ENCODE measurements around the gene GPSM3.
"Not testable (repeated sequence)": the region's sequence is repeated elsewhere in the genome, so short reads cannot be mapped to it uniquely, and the experiment has no call there.

The GPSM3 gene

DNA sequence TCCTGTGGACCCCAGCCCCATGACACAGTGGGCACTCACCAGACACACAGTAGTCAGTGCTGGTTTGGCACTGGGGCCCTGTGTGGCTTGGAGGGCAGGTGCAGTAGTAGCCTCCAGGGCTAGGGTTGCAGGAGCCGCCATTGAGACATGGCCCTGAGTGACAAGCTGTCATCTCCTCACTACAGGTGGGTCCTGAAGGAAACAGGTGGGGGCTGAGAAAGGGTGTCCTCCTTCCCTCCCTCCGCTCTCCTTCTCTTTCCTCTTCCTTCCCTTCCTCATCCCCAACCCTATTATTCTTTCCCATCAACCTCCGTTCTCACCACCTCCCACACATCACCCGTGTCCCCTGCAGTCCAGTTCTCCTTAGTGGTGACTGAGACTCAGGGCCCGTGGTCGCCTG lies 21.2 kb upstream of the GPSM3 start:
- no peak for DNase-seq (ENCODE audit: low spot score)
- Histone ChIP-seq H3K4me3 (no peak overlapping the region), H3K27ac (no peak overlapping the region)
- TF ChIP-seq, protein P1, sequence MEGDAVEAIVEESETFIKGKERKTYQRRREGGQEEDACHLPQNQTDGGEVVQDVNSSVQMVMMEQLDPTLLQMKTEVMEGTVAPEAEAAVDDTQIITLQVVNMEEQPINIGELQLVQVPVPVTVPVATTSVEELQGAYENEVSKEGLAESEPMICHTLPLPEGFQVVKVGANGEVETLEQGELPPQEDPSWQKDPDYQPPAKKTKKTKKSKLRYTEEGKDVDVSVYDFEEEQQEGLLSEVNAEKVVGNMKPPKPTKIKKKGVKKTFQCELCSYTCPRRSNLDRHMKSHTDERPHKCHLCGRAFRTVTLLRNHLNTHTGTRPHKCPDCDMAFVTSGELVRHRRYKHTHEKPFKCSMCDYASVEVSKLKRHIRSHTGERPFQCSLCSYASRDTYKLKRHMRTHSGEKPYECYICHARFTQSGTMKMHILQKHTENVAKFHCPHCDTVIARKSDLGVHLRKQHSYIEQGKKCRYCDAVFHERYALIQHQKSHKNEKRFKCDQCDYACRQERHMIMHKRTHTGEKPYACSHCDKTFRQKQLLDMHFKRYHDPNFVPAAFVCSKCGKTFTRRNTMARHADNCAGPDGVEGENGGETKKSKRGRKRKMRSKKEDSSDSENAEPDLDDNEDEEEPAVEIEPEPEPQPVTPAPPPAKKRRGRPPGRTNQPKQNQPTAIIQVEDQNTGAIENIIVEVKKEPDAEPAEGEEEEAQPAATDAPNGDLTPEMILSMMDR (IDR thresholded peaks at IDR 0.05): no peak

DNA sequence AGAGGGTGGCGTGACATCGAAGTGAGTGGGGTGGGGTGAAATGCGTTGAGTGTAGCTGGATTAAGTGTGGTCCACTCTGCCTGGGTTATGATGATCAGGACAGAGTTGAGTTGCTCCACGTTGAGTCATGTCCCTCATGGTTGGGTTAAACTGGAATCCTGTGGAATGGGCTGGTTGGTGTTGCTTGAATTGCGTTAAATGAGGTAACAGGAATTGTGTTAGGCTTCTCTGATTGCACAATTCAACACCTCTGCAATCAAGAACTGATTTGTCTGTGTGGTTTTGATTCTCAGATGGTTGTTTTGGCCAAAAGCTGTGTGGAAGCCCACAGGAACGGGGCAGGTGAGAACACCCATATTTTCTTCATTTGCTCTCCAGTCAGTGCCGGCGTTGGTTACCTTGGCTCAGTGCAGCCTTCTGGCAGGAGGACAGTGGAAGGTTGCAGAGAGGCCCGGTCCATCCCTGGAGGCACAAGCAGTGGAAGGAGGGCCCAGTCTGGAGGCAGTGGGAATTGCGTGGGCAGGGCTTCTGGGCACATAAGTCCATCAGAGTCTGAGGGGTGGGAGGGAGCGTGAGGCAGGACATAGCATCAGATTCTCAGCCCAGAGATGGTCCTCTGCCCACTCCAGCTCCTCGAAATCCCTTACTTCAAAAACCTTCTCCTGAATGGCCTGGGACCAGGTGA lies 19.8 kb upstream of the GPSM3 start:
- TF ChIP-seq, protein P1 (IDR thresholded peaks at IDR 0.05): no peak
- Histone ChIP-seq H3K27ac (no peak overlapping the region), H3K4me3 (no peak overlapping the region)
- DNase-seq (ENCODE audit: low spot score): no peak

DNA sequence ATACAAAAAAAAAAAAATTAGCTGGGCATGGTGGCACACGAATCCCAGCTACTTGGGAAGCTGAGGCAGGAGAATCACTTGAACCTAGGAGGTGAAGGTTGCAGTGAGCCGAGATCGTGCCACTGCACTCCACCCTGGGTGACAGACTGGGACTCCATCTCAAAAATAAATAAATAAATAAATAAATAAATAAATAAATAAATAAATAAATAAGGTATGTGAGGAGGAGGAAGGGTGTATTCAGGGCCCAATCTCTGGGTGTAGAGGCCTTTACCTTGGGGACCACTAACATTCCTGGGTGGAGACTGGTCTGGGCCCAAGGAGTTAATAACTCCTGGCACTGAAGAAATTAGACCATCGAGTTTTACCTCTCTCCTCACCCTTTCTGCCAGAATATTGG lies 19.0 kb upstream of the GPSM3 start:
- not testable (repeated sequence) for H3K27ac ChIP-seq; DNase-seq (ENCODE audit: low spot score); H3K4me3 ChIP-seq

DNA sequence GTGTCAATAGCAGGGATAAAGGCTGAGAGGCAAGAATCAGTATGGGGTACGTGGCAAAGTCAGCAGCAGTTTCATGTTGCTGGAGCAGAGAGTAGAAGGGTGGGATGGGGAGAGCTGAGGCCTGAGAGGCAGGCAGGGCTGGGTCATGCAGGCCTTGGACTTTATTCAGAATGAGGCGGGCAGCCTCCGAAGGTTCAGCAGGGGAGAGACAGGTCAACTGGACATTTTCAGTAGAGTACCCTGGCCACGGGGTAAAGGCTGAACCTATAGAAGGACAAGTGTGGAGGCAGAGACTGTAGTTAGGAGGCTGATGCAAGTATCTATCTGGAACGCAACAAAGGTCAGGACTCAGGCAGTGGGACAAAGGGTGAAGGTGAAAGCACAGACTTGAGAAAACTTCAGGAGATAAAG lies 17.8 kb upstream of the GPSM3 start:
- H3K4me3 ChIP-seq: no peak overlapping the region
- DNase-seq (ENCODE audit: low spot score): no peak
- no peak overlapping the region for H3K27ac ChIP-seq
- TF ChIP-seq, protein P1 (IDR thresholded peaks at IDR 0.05): no peak

DNA sequence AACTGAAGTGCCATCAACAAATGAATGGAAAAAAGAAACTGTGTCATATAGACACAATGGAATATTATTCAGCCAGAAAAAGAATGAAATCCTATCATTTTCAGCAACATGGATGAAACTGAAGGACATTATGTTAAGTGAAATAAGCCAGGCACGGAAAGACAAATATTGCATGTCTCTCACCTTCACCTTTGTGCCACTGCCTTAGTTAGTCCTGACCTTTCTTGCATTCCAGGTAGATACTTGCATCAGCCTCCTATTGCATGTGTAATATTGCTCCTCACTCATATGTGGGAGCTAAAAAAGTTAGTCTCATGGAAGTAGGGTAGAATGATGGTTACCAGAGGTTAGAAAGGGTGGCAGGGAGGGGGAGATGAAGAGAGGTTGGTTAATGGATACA lies 16.6 kb upstream of the GPSM3 start:
- no peak for DNase-seq (ENCODE audit: low spot score)

DNA sequence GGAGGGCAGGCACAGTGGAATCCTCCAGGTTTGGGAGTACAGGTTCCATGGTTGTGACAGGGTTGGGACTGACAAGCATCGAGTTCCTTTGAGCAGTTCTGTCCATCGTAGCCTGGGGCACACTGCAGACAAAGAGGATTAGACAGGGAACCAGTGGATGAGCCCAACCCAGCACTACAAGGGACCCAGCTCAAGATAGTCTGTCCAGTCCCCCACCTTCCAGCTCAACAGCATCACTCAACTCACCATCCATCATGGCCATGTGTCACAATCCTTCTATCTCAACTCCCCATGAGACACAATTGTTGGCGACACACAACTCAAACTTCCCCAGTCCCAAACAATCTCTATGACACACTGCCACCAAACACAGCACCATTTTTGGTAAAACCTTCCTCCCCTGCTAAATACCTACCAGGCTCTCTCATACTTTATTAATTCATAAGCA lies 11.8 kb upstream of the GPSM3 start:
- no peak for DNase-seq (ENCODE audit: low spot score)
- TF ChIP-seq, protein P1 (IDR thresholded peaks at IDR 0.05): no peak
- Histone ChIP-seq H3K4me3 (no peak overlapping the region), H3K27ac (no peak overlapping the region)

More for the DNA sequence above, 16.6 kb upstream of the GPSM3 start:
- TF ChIP-seq, protein P1 (IDR thresholded peaks at IDR 0.05): no peak
- Histone ChIP-seq H3K27ac (no peak overlapping the region), H3K4me3 (no peak overlapping the region)

DNA sequence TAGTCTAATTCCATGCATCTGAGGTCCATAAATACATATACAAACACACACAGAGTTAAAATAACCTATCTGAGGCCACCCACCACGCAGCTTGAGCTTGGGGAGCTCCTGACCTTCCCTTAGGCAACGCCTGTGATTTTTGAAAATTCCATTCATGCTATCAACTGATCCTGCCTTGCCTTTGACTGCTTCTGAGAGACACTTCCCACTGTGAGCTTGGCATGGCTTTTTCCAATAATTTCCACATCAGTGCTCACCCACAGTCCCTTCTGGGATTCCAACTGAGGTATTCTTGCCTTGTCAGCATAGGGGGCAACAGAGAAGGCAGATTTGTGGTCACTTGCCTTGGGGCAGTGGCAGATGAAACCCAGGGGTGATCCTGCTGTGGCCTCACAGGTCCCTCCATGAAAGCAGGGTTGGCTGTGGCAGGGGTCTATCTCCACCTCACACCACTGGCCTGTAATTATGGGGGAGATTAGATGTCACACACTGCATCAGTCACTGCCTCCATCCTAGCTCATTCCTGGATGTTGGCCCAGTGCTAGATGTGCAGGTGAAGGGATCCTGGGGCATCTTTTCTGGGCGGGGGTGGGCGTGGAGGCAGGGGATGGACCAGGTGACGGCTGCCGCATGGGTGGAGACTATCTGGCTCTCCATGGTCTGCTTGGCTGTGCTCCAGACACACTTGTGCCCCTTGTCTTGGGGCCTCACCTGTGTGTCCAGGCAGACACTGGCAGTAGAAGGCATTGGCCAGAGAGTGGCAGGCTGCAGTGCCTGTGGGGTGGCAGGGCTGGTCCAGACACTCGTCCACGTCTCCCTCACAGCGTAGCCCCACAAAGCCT lies 11.2 kb upstream of the GPSM3 start:
- TF ChIP-seq, protein P1 (IDR thresholded peaks at IDR 0.05): no peak
- Histone ChIP-seq H3K4me3 (no peak overlapping the region), H3K27ac (no peak overlapping the region)
- DNase-seq (ENCODE audit: low spot score): no peak
